Occipital lobe (tissue), 2 donors: Measurements from ENCODE around the gene TNS1. TPM values are rescaled to one million over a fixed set of nuclear protein-coding genes. Genes with fewer than 3 reads are reported as not detected.

ENCODE experiments used
- DNase-seq: peaks from one replicate; lab custom pipeline; 2025; lab: John Stamatoyannopoulos, UW
- total RNA-seq: library from RNA; depleted of rRNA; stranded (reverse); fragments of >200 nt; gene quantifications from one replicate; pipeline ENCODE4 v1.2.3, GENCODE V29; 2014

The TNS1 gene
- total RNA-seq, 1 donor from 2014 or later = 3.1 TPM

- DNase-seq = no peak
These were observed 22.8 kb downstream of the TNS1 start for GRCh38 chr2:217980036-217980435.

DNA sequence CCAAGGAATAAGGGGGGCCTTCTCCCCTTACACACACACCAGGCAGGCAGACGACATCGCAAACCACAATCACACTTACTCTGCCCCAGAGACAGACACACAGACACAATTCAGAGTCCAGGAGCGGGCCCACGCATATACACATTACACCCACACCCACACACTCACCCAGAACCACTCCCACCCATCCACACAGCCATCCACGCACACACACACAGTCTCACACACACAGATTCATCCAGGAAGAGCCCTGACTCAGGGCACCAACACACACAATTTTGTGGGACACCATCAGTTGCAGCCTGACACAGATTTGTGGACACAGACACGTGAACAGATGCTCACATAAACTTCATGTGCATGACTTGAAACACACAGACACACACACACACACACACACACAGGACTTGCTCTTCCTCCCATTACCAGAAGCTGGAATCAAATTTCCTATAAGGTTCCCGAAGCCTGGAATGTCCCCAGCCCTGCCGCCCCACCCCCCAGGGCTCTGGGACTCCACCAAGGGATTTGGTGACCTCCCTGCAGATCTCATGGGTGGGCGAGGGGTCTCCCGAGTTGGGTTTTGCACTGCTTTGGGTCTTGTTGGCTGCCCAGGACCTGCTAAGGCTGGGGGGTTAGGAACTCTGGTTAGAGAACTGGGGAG lies 23.5 kb downstream of the TNS1 start:
- no peak for DNase-seq

DNA sequence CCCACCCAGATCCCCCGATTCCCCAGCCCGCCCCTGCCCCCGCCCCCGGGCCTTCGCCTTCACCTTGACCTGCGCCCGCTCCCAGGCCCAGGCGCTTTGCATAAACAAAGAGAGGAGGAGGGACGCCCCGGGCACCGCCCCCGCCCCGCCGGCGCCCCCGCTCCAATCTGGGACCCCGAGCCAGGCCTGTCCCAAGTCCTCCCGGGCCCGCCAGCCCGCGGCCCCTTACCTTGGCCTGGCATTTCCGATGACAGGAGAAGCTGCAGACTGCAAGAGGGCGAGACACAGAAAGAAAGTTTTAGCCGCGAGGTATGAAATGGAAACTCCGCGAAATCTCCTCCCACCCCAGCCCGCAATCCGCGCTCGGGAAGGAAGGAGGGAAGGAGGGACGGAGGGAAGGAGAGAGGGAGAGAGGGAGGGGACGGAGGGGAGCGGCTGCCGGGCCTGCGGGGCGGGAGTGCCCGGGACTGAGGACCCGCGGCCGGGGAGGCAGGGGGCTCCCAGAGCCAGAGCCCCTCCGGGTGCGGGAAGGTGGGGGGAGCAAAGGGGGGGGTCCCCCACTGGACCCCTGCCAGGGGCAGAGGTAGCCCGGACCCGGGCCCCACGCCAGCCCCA lies 24.2 kb downstream of the TNS1 start:
- no peak for DNase-seq

DNA sequence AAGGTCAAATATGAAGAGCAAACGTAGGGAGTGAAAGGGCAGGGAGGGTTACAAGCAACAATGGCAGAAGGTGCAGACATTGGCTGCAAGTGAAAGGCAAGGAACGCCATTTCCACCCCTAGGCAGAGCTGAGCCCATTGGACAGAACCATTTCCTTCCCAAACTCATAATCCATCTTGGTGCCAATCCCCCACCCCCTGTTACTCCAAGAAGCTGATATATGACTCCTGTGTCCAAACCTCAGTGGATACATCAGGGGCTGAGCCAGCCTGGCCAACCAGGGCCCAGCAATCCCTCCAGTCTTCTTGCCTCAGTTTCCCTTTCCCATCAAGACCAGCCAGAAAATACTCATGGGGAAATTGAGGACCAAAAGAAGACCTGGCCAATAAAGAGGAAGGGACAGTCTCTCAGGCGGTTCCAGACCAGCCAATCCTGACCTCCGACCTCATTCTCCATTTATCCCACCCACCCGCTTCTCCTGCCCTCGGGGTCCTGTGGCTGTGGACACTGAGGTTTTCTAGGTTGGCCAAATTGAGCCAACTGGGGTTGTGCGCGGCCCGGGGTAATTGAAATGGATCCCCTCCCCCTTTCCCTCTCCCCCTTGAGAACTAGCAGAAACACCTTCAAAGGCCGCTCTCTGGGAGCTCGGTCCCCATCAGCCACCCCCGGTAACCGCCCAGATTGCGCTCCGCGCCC lies 24.8 kb downstream of the TNS1 start:
- DNase-seq = no peak

DNA sequence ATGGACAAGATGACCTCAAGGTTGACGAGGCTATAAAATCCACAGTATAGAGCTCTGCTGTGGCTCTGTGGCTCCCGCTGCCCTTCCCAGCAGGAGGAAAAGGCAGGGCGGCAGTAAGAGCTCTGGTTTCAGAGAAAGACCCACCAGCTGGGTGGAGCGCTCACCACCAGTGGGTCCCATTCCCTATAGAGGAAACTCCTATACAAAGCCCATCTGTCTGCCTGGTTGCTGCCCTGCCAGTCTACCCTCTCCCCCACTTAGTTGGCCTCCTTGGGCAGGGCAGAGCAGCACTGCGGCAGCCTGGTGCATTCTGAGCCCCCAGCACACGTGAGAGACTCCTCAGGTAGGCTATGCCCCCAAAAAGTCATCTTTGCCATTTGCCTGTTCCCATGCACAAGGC lies 26.5 kb downstream of the TNS1 start:
- DNase-seq = no peak

DNA sequence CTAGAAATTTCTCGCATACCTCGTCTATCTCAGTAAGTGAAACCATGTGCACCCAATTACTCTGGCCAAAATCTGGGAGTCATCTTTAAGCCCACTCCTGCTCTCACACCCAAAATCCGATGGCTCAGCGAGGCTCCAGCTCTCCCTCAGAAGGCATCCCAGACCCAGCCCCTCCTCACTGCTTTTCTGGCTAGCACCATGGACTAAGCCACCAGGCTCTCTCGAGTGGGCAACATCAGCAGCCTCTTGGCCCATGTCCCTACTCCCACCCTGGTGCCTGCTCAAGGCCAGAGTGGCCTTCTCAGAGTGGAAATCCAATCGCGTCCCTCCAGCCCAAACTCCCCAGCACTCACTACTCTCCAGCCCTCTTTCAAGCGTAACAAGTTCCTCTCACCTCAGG lies 27.2 kb downstream of the TNS1 start:
- no peak for DNase-seq

DNA sequence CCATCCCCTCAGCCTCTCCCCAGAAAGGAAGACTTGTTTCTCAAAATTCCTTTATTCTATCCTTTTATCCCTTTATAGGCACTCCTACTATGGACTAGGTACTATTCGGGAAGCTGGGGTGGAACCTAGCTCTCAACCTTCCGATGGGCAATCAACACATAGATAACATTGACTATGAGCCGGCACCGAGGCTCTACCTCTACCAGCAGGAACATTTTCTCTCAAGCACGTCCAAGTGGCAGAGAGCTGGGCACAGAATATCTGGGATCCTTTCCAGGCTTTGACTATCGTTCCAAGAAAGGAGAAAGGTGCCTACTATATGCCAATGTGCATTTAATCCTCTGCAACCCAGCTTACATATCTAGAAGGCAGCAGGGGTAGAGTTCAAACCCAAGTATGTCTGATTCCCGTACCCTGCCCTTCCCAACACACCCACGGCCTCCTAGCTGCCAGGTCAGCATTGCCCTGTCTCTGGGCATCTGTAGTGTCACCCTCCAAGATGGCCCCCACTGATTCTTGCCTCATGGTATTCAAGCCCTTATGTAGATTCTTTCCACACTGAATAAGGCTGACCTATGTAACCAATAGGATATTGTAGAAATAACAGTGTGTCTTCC lies 28.3 kb downstream of the TNS1 start:
- no peak for DNase-seq

DNA sequence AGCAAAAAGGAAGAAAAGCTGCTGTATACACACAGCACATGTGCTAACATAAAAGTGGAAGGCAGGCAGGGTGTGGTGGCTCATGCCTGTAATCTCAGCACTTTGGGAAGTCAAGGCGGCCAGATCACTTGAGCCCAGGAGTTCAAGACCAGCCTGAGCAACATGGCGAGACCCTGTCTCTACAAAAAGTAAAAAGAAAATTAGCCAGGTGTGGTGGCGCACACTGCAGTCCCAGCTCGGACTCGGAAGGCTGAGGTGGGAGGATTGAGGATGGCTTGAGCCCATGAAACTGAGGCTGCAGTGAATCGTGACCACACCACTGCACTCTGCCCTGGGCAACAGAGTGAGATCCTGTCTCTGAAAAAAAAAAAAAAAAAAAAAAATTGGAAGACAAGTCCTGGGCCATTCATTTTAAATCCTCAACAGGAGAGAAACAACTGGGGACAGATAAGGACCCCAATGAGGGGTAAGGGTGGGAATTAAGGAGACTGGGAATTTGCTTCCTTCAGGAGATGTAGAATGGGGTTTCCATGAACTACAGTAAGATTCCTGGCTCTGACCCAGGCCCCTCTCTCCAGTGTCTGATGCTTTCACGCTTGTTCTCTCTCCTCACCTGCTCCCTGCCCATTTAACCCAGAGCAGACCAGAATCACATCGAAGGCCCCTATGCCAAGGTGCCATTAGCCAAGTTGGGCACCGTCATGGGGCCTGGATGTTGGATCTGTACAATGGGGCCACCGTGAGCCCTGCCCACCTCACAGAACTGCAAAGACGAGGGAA lies 29.6 kb downstream of the TNS1 start:
- no peak for DNase-seq

DNA sequence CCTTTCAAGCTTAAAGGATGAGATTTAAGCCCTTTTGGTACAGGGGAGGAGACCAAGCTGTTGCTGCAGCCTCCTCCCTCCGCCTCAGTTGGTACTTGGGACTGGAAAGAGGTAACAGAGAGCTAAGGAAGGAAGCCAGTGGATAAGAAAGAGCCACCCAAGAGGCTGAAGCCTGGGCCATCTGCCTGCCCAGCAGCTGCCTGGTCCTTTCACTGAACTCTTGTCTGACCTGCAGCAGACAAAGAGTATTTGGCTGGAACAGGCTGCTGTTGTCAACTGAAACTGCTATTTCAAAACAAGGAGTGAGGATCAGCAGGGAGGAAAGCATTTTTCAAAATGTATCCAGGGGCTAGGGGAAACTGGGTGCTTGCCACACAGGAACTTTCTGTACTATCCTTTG lies 30.3 kb downstream of the TNS1 start:
- no peak for DNase-seq

GRCh38 chr2:217972037-217972436 lies 30.8 kb downstream of the TNS1 start:
- DNase-seq = no peak

- no peak for DNase-seq
These were observed 31.6 kb downstream of the TNS1 start for GRCh38 chr2:217971166-217971565.

DNA sequence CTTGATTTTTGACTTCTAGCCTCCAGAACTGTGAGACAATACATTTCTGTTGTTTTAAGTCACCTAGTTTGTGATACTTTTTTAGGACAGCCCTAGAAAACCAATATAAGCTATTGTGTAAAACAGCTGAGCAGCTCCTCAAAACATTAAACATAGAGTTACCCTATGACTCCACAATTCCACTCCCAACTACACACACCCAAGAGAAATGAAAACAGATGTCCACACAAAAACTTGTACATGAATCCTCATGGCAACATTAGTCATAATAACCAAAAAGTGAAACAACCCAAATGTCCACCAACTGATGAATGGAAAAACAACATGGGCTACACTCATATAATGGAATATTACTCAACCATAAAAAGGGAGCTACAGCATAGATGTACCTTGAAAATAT lies 32.6 kb downstream of the TNS1 start:
- no peak for DNase-seq

DNA sequence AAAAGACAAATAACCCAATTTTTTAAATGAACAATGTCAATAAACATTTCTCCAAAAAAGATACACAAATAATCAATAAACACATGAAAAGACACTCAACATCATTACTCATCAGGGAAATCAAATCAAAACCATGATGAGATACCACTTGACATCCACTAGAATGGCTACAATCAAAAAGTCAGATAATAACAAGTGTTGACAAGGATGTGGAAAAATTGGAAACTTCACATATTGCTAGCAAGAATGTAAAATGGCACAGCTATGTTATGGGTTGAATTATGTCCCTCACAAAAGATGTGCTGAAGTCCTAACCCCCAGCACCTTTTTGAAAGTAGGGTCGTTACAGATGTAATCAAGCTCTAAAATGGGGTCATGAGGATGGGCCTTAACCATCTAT lies 33.2 kb downstream of the TNS1 start:
- DNase-seq = no peak

GRCh38 chr2:217968023-217968422 lies 34.8 kb downstream of the TNS1 start:
- DNase-seq = no peak

DNA sequence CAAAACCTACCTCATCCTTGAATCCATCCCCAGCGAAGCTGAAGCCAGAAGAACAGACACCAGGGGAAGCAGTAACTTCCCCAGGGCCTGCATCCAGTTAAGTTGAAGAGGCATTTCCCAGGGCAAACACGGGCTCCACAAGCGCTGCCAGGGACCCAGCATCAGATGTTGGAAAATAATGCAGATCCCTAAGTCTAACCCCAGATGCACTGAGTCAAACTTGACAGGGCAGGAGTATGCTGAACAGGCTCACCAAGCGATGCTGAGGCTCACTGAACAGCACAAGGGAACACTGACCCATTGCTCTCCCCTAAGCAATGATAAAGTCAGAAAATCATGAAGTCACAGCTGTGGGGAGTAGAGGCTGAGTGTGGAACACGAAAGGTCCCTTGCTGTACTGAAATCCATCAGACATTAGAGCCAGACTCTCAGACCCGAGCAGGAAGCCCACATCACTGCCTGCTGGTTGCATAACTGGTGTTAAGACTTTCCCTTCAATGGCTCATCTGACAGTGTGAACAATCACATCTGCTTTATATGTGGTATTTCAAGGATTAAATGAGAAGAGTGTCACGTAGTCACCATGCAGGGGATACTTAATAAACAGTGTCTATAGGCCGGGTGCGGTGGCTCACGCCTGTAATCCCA lies 36.2 kb downstream of the TNS1 start:
- no peak for DNase-seq

DNA sequence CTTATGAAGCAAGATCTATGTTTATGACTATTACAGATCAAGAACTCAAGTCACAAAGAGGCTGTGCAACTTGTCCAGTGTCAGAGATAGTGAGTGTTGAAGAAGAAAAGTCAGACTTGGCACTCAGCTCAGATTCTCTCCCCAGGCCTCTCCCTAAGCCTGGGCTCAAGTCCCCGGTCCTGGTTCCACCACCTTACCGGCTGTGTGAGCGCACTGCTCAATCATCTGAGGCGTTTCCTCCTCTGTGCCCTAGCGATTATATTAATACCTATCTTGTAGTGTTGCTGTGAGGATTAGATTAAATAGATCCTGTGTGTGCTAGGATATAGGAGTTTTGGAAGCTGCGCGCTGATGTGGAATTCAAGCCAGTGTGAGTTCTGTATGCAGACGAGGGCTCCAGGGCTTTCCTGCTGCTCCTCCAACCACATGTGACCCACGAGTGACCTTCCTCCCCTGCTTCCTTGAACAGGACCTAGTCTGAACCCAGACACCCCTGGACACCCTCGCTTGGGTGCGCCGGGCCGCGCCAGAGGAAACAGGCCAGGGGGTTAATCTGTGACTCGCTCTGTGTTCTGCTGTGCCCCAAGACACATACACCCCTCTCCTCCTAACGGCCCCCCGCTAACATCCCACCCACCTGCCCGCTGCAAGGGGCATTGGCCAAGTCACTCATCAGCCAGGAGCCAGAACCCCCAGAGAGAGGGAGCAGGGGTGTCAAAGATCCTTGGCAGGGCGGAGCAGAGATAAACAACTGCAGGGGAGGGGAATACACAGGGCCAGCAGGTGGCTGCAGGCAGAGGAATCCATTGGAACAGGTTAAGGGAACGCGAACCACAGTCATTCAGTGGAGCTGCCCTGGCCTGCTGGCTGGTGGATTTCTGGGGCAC lies 38.3 kb downstream of the TNS1 start:
- DNase-seq = no peak

DNA sequence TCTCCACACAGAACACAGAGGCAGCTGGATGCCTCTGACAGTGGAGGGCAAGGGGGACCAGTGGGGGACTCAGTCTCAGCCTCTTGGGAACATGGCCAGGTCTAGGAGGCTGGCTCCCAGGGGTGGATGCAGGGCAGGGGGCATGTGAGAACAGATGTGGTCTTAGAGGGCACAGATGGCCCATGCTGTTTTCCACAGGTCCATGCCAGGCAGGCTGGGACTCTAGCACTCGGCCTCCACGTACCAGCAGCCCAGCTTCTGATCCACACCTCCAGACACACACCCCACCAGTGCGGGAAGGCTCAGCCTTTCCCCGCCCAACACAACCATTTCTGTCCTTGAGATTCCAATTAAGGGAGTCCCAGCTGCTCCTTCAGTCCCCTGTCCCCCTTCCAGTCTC lies 42.4 kb downstream of the TNS1 start:
- DNase-seq = no peak

DNA sequence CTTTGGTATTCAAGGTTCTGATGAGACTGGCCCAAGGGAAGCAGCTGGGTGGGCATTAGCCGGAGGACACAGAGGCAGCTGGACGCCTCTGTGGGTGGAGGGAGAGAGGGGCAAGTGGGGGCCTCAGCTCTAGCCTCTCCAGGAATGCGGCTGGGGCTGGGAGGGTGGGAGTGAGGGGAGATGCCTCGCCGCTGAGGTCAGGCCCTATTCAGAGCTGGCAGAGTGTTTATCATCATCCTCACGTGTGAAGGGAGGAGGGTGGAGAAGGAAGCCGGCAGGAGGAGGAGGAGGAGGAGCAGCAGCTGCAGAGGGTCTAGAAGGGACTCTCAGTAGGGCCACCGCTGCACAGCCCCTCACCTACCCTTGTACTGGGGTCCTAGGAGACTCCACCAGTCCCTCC lies 43.1 kb downstream of the TNS1 start:
- no peak for DNase-seq

GRCh38 chr2:217958884-217959225 lies 43.9 kb downstream of the TNS1 start:
- no peak for DNase-seq

DNA sequence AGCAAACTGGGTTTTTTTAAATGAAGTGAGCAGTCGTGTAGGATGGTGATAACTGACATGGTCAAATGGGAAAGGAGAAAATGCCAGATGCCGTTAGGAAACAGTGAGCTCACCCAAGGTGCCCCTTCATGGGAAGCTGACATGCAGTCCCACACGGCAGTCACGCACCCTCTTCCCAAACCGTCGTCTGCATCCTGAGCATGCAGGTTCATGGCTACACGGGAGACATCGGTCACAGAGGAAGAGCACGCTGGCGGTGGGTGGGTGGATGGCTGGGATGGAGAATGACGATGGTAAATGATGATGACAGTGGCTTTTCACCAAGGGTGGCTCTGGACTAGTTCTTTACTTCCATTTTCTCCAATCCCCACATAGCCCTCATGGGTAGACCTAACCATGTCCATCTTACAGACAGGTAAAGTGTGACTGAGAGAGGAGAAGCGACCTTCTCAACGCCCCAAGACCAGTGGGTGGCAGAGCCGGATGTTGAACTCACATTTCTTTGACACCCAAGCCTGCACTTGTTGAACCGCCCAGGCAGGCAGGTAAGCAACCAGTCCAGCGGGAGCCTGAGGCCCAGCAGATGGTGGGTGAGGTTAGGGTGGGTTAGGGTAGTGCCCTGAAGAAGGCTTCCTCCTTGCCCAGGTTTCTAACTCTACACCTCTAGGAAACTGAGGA lies 44.5 kb downstream of the TNS1 start:
- DNase-seq = no peak
